Neural cell (in vitro differentiated cells): ENCODE measurements around the gene DYNC2H1. TPM values are rescaled to one million over a fixed set of nuclear protein-coding genes. Genes with fewer than 3 reads are reported as not detected.

Experiments
- H2AFZ ChIP-seq: fragments of 200-600, 300-800 bp; sonication (generic), shearing (Covaris generic); 2 replicates; pipeline ENCODE4 v1.6.0; 2014; ENCODE audit warnings: low read depth, mild to moderate bottlenecking, antibody characterized with exemption, low read length, moderate library complexity
- H3F3A ChIP-seq: fragments of 200-600 bp; shearing (Covaris generic); 2 replicates; pipeline ENCODE4 v1.6.1; 2016; ENCODE audit warnings: mild to moderate bottlenecking, moderate library complexity, mixed read lengths, antibody characterized with exemption, low read length; ENCODE audit not compliant: insufficient read depth, poor library complexity, severe bottlenecking
- H3K27ac ChIP-seq: fragments of 200-600, 300-800 bp; sonication (generic), shearing (Covaris generic); 2 replicates; pipeline ENCODE4 v1.5.1; 2014; ENCODE audit warnings: mild to moderate bottlenecking, low read length, moderate library complexity
- H3K27me3 ChIP-seq: fragments of 300-800, 200-600 bp; sonication (generic), shearing (Covaris generic); 2 replicates; pipeline ENCODE4 v1.6.0; 2014; ENCODE audit warnings: mild to moderate bottlenecking, low read depth, low read length, moderate library complexity; ENCODE audit not compliant: insufficient read depth
- H3K36me3 ChIP-seq: fragments of 300-800, 200-600 bp; sonication (generic), shearing (Covaris generic); 2 replicates; pipeline ENCODE4 v1.5.1; 2014; ENCODE audit warnings: mild to moderate bottlenecking, antibody characterized with exemption, low read length, moderate library complexity; ENCODE audit not compliant: insufficient read depth
- H3K4me2 ChIP-seq: fragments of 300-800, 200-600 bp; sonication (generic), shearing (Covaris generic); 2 replicates; pipeline ENCODE4 v1.6.0; 2014; ENCODE audit warnings: mild to moderate bottlenecking, low read length
- H3K4me3 ChIP-seq: fragments of 300-800, 200-600 bp; sonication (generic), shearing (Covaris generic); 2 replicates; pipeline ENCODE4 v1.5.1; 2014; ENCODE audit warnings: mild to moderate bottlenecking, low read length, moderate library complexity
- H3K79me2 ChIP-seq: fragments of 200-600 bp; shearing (Covaris generic); replicated peaks from 2 replicates; pipeline ENCODE4 v1.6.0; 2014; ENCODE audit warnings: mild to moderate bottlenecking, low read length, moderate library complexity; ENCODE audit not compliant: insufficient read depth
- H3K9ac ChIP-seq: fragments of 300-800, 200-600 bp; sonication (generic), shearing (Covaris generic); 2 replicates; pipeline ENCODE4 v1.6.1; 2016; ENCODE audit warnings: mild to moderate bottlenecking, low read length, mixed read lengths
- H3K9me2 ChIP-seq: fragments of 200-600 bp; shearing (Covaris generic); 2 replicates; pipeline ENCODE4 v1.6.1; 2016; ENCODE audit warnings: mild to moderate bottlenecking, low read length, mixed read lengths; ENCODE audit not compliant: insufficient read depth
- H3K9me3 ChIP-seq: fragments of 200-600, 300-800 bp; sonication (generic), shearing (Covaris generic); 2 replicates; pipeline ENCODE4 v1.6.1; 2016; ENCODE audit warnings: mild to moderate bottlenecking, mixed run types, low read length, moderate library complexity, mixed read lengths
- H4K20me1 ChIP-seq: fragments of 200-600 bp; shearing (Covaris generic); 2 replicates; pipeline ENCODE4 v1.6.1; 2016; ENCODE audit warnings: mild to moderate bottlenecking, mixed run types; ENCODE audit not compliant: insufficient read depth
- EP300 ChIP-seq: fragments of 450-650 bp; conservative IDR thresholded peaks from 2 replicates; pipeline ENCODE4 v1.6.1; 2014; ENCODE audit warnings: antibody characterized with exemption, mild to moderate bottlenecking, moderate library complexity; ENCODE audit not compliant: poor library complexity, severe bottlenecking
- EZH2 ChIP-seq: fragments of 200-600, 300-800 bp; shearing (Covaris generic), sonication (generic); IDR thresholded peaks from 2 replicates; pipeline ENCODE4 v1.6.1; 2014; ENCODE audit warnings: antibody characterized with exemption, low read length, borderline replicate concordance, mild to moderate bottlenecking; ENCODE audit not compliant: insufficient read depth, poor library complexity, severe bottlenecking
- MXI1 ChIP-seq: fragments of 450-650 bp; conservative IDR thresholded peaks from 2 replicates; pipeline ENCODE4 v1.6.1; 2014; ENCODE audit warnings: antibody characterized with exemption, mild to moderate bottlenecking; ENCODE audit not compliant: poor library complexity, severe bottlenecking
- POLR2AphosphoS5 ChIP-seq: IDR thresholded peaks from 2 replicates; pipeline ENCODE4 v1.6.1; 2012
- RAD21 ChIP-seq: fragments of 450-650 bp; conservative IDR thresholded peaks from 2 replicates; pipeline ENCODE4 v1.6.1; 2014; ENCODE audit warnings: antibody characterized with exemption, mild to moderate bottlenecking, moderate library complexity
- SMC3 ChIP-seq: fragments of 450-650 bp; conservative IDR thresholded peaks from 2 replicates; pipeline ENCODE4 v1.6.1; 2014; ENCODE audit warnings: antibody characterized with exemption, mild to moderate bottlenecking, moderate library complexity; ENCODE audit not compliant: poor library complexity
- TAF1 ChIP-seq: IDR thresholded peaks from 2 replicates; pipeline ENCODE4 v1.6.1; 2012; ENCODE audit warnings: low read depth
- polyA plus RNA-seq: library from polyadenylated mRNA; depleted of rRNA; stranded (reverse); fragments of >200 nt; gene quantifications from 2 replicates; pipeline ENCODE4 v1.2.3, GENCODE V29; 2014
- TF ChIP-seq, protein P1 (sequence below): IDR thresholded peaks from 2 replicates; pipeline ENCODE4 v1.6.1; 2012; ENCODE audit warnings: borderline replicate concordance
- TF ChIP-seq, protein P2 (sequence below): fragments of 450-650 bp; IDR thresholded peaks from 2 replicates; pipeline ENCODE4 v1.5.1; 2014; ENCODE audit warnings: antibody characterized with exemption, mild to moderate bottlenecking, moderate library complexity; ENCODE audit not compliant: poor library complexity, severe bottlenecking

The DYNC2H1 gene
- polyA plus RNA-seq, 1 donor from 2014 or later: 14.1 TPM

DNA sequence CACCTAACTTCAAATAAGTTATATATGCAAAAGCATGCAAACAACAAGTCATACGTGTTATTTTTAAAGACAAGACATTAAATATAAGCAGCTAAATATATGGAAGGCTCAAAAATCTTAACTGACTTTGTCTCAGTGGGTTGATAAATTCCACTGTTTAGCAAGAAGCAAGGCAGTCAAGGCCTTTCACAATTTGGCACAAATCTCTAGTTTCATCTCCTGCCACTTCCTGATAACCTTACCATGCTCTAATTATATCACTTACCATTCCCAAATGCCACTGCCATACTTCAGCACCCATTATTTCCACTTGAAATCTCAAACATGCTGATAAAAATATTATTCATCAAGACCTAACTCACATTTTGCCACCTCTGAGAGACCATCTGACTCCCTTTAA, 42.1 kb upstream of the DYNC2H1 start:
- Histone ChIP-seq H2AFZ (no peak overlapping the region), H3K27ac (no peak overlapping the region), H3K9me2 (no peaks in the 10 kb centered on the region), H3K79me2 (peaks cover 11% of the 10 kb centered on the region), H3K27me3 (no peaks in the 10 kb centered on the region), H3K9ac (no peak overlapping the region), H3K36me3 (peaks cover 6% of the 10 kb centered on the region), H3K4me3 (no peak overlapping the region), H4K20me1 (no peaks in the 10 kb centered on the region), H3K9me3 (no peaks in the 10 kb centered on the region), H3F3A (no peaks in the 10 kb centered on the region), H3K4me2 (no peak overlapping the region)
- TF ChIP-seq, protein P1, sequence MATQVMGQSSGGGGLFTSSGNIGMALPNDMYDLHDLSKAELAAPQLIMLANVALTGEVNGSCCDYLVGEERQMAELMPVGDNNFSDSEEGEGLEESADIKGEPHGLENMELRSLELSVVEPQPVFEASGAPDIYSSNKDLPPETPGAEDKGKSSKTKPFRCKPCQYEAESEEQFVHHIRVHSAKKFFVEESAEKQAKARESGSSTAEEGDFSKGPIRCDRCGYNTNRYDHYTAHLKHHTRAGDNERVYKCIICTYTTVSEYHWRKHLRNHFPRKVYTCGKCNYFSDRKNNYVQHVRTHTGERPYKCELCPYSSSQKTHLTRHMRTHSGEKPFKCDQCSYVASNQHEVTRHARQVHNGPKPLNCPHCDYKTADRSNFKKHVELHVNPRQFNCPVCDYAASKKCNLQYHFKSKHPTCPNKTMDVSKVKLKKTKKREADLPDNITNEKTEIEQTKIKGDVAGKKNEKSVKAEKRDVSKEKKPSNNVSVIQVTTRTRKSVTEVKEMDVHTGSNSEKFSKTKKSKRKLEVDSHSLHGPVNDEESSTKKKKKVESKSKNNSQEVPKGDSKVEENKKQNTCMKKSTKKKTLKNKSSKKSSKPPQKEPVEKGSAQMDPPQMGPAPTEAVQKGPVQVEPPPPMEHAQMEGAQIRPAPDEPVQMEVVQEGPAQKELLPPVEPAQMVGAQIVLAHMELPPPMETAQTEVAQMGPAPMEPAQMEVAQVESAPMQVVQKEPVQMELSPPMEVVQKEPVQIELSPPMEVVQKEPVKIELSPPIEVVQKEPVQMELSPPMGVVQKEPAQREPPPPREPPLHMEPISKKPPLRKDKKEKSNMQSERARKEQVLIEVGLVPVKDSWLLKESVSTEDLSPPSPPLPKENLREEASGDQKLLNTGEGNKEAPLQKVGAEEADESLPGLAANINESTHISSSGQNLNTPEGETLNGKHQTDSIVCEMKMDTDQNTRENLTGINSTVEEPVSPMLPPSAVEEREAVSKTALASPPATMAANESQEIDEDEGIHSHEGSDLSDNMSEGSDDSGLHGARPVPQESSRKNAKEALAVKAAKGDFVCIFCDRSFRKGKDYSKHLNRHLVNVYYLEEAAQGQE: no peak
- TF ChIP-seq, protein P2, sequence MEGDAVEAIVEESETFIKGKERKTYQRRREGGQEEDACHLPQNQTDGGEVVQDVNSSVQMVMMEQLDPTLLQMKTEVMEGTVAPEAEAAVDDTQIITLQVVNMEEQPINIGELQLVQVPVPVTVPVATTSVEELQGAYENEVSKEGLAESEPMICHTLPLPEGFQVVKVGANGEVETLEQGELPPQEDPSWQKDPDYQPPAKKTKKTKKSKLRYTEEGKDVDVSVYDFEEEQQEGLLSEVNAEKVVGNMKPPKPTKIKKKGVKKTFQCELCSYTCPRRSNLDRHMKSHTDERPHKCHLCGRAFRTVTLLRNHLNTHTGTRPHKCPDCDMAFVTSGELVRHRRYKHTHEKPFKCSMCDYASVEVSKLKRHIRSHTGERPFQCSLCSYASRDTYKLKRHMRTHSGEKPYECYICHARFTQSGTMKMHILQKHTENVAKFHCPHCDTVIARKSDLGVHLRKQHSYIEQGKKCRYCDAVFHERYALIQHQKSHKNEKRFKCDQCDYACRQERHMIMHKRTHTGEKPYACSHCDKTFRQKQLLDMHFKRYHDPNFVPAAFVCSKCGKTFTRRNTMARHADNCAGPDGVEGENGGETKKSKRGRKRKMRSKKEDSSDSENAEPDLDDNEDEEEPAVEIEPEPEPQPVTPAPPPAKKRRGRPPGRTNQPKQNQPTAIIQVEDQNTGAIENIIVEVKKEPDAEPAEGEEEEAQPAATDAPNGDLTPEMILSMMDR: no peak
- TF ChIP-seq EP300: no peak
- no peak for TF ChIP-seq EZH2
- no peak for TF ChIP-seq POLR2AphosphoS5
- TF ChIP-seq SMC3: no peak
- no peak for TF ChIP-seq TAF1
- no peak for TF ChIP-seq MXI1
- TF ChIP-seq RAD21: no peak

DNA sequence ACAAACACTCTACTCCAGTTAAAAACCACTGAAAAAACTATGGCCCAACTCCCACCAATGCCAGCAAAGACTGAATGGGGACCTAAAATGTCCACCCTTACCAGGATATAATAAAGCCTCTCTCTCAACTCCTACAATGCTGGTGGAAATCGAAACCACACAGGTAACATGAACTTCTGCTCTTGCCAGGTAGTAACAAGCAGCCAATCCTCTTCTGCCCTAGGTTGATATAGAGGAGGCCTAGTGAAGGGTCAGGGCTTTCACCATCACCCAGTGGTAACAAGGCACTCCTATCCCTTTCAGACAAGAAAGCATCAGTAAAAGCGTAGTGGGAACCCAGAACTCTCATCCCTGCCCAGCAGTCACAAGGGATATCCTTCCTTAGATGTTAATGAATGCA, 39.9 kb upstream of the DYNC2H1 start:
- TF ChIP-seq POLR2AphosphoS5 (no peak), EP300 (no peak), MXI1 (no peak), SMC3 (no peak), RAD21 (no peak), EZH2 (no peak), TAF1 (no peak)
- TF ChIP-seq, protein P1: no peak
- TF ChIP-seq, protein P2: no peak

More for the DNA sequence above, 39.9 kb upstream of the DYNC2H1 start:
- no peaks in the 10 kb centered on the region for H3K9me2 ChIP-seq
- H3K79me2 ChIP-seq: peaks cover 11% of the 10 kb centered on the region
- no peak overlapping the region for H2AFZ ChIP-seq
- no peaks in the 10 kb centered on the region for H3F3A ChIP-seq
- H3K4me3 ChIP-seq: no peak overlapping the region
- peaks cover 5% of the 10 kb centered on the region for H3K36me3 ChIP-seq
- H3K9ac ChIP-seq: no peak overlapping the region
- no peak overlapping the region for H3K27ac ChIP-seq
- no peak overlapping the region for H3K4me2 ChIP-seq
- H4K20me1 ChIP-seq: no peaks in the 10 kb centered on the region
- H3K9me3 ChIP-seq: no peaks in the 10 kb centered on the region
- H3K27me3 ChIP-seq: no peaks in the 10 kb centered on the region
